Jurkat, Clone E6-1 (cell line): Measurements from ENCODE around the gene KIF26B.
"Not testable (repeated sequence)": the region's sequence is repeated elsewhere in the genome, so short reads cannot be mapped to it uniquely, and the experiment has no call there.

Experiments
- DNase-seq: peaks from one replicate; pipeline ENCODE4 v3.0.0-alpha.2; 2011; ENCODE audit warnings: low read depth, low spot score
- H3K4me3 ChIP-seq: 2 replicates; pipeline ENCODE4 v1.5.1; 2011; ENCODE audit warnings: mild to moderate bottlenecking, low read length, control low read depth, moderate library complexity

The KIF26B gene

GRCh38 chr1:245698116-245698515, 543.3 kb downstream of the KIF26B start:
- no peak overlapping the region for H3K4me3 ChIP-seq

GRCh38 chr1:245698860-245699259, 544.1 kb downstream of the KIF26B start:
- no peak for DNase-seq
- no peak overlapping the region for H3K4me3 ChIP-seq

More at GRCh38 chr1:245698116-245698515, 543.3 kb downstream of the KIF26B start:
- no peak for DNase-seq

GRCh38 chr1:245700631-245701030, 545.8 kb downstream of the KIF26B start:
- no peak overlapping the region for H3K4me3 ChIP-seq
- DNase-seq = no peak

GRCh38 chr1:245701631-245702030, 546.8 kb downstream of the KIF26B start:
- no peak overlapping the region for H3K4me3 ChIP-seq
- no peak for DNase-seq

- no peak for DNase-seq
Observed at GRCh38 chr1:245702346-245702745, 547.6 kb downstream of the KIF26B start.

GRCh38 chr1:245704341-245704740, 549.6 kb downstream of the KIF26B start:
- no peak overlapping the region for H3K4me3 ChIP-seq
- no peak for DNase-seq

More at GRCh38 chr1:245702346-245702745, 547.6 kb downstream of the KIF26B start:
- no peak overlapping the region for H3K4me3 ChIP-seq

- no peak overlapping the region for H3K4me3 ChIP-seq
- DNase-seq = no peak
Observed at GRCh38 chr1:245704765-245705164, 550.0 kb downstream of the KIF26B start.

- no peak overlapping the region for H3K4me3 ChIP-seq
- no peak for DNase-seq
Observed at GRCh38 chr1:245707941-245708340, 553.2 kb downstream of the KIF26B start.

GRCh38 chr1:245710961-245711903, 556.4 kb downstream of the KIF26B start:
- H3K4me3 ChIP-seq = no peak overlapping the region
- DNase-seq = no peak

- not testable (repeated sequence) for H3K4me3 ChIP-seq, DNase-seq
Observed at GRCh38 chr1:245714027-245714426, 559.2 kb downstream of the KIF26B start.

GRCh38 chr1:245715291-245715701, 560.5 kb downstream of the KIF26B start:
- DNase-seq = no peak
- no peak overlapping the region for H3K4me3 ChIP-seq

GRCh38 chr1:245715970-245716369, 561.2 kb downstream of the KIF26B start:
- H3K4me3 ChIP-seq = no peak overlapping the region
- DNase-seq = no peak

GRCh38 chr1:245716561-245716960, 561.8 kb downstream of the KIF26B start:
- no peak for DNase-seq
- no peak overlapping the region for H3K4me3 ChIP-seq

GRCh38 chr1:245717611-245718010, 562.8 kb downstream of the KIF26B start:
- no peak overlapping the region for H3K4me3 ChIP-seq
- no peak for DNase-seq

- DNase-seq = no peak
- no peak overlapping the region for H3K4me3 ChIP-seq
Observed at GRCh38 chr1:245718123-245718522, 563.3 kb downstream of the KIF26B start.

GRCh38 chr1:245718951-245719350, 564.2 kb downstream of the KIF26B start:
- DNase-seq = no peak
- no peak overlapping the region for H3K4me3 ChIP-seq

GRCh38 chr1:245721488-245721887, 566.7 kb downstream of the KIF26B start:
- no peak for DNase-seq
- H3K4me3 ChIP-seq = no peak overlapping the region

- not testable (repeated sequence) for H3K4me3 ChIP-seq, DNase-seq
Observed at GRCh38 chr1:245728035-245728434, 573.2 kb downstream of the KIF26B start.

GRCh38 chr1:245730801-245731200, 576.0 kb downstream of the KIF26B start:
- DNase-seq = no peak

GRCh38 chr1:245740336-245740735, 585.6 kb downstream of the KIF26B start:
- not testable (repeated sequence) for H3K4me3 ChIP-seq, DNase-seq

More at GRCh38 chr1:245730801-245731200, 576.0 kb downstream of the KIF26B start:
- H3K4me3 ChIP-seq = no peak overlapping the region

GRCh38 chr1:245742896-245743295, 588.1 kb downstream of the KIF26B start:
- no peak overlapping the region for H3K4me3 ChIP-seq
- DNase-seq = no peak
